Smooth muscle cell (in vitro differentiated cells): Measurements from ENCODE around the gene ECD. TPM values are rescaled to one million over a fixed set of nuclear protein-coding genes. Genes with fewer than 3 reads are reported as not detected.
A peak's percentile ranks its signal among the peaks of the same experiment; 100 is the strongest.

Experiments used
- polyA plus RNA-seq: library from polyadenylated mRNA; unstranded; fragments of >200 nt; fragmentation: Nextera tagmentation; extraction: Ambion mirVana; gene quantifications from 2 replicates; pipeline ENCODE4 v1.2.1, GENCODE V29; 2016
- small RNA-seq: library from RNA; depleted of rRNA; stranded (forward); fragments of <200 nt; gene quantifications from one replicate; pipeline ENCODE3, GENCODE V24; 2014
- total RNA-seq: library from RNA; depleted of rRNA; stranded (reverse); fragments of >200 nt; gene quantifications from 2 replicates; pipeline ENCODE4 v1.2.3, GENCODE V29; 2014

The ECD gene
- total and polyA plus RNA-seq, 2 experiments from 2014 or later, result 28.1 to 34.0 TPM

Small RNAs within 50 kb of the gene (small RNA-seq; reads per million reads assigned to genes)
- gene RF00019, result not detected
- gene SNORA11F, result 5.3 reads per million, percentile 64 among the genes with 10 or more reads in this experiment

Other genes starting within 250 kb of the ECD start
- gene PLA2G12B, start 213.2 kb downstream of the ECD start, total RNA-seq, result not detected in 2 replicates
- gene PLA2G12B, start 213.2 kb downstream of the ECD start, polyA plus RNA-seq, result not detected in 2 replicates
- gene P4HA1, start 71.1 kb downstream of the ECD start, total RNA-seq, result 489 and 568 TPM in 2 replicates
- 366 and 467 TPM in 2 replicates for gene P4HA1, start 71.1 kb downstream of the ECD start, polyA plus RNA-seq
- 0.36 and 1.4 TPM in 2 replicates for gene NUDT13, start 57.6 kb downstream of the ECD start, total RNA-seq
- 1.7 and 1.9 TPM in 2 replicates for gene NUDT13, start 57.6 kb downstream of the ECD start, polyA plus RNA-seq
- 29.0 and 33.6 TPM in 2 replicates for gene FAM149B1, start 111 bp upstream of the ECD start, total RNA-seq
- gene FAM149B1, start 111 bp upstream of the ECD start, polyA plus RNA-seq, result 10.5 and 11.9 TPM in 2 replicates
- gene DNAJC9, start 79.2 kb upstream of the ECD start, total RNA-seq, result 22.1 and 32.1 TPM in 2 replicates
- 19.7 and 22.1 TPM in 2 replicates for gene DNAJC9, start 79.2 kb upstream of the ECD start, polyA plus RNA-seq
- gene MRPS16, start 84.6 kb upstream of the ECD start, total RNA-seq, result 37.4 and 42.1 TPM in 2 replicates
- gene MRPS16, start 84.6 kb upstream of the ECD start, polyA plus RNA-seq, result 82.6 and 93.5 TPM in 2 replicates
- 0.22 and 0.31 TPM in 2 replicates for gene CFAP70, start 190.9 kb upstream of the ECD start, total RNA-seq
- 0.08 and 0.41 TPM in 2 replicates for gene CFAP70, start 190.9 kb upstream of the ECD start, polyA plus RNA-seq
- 54.4 and 57.6 TPM in 2 replicates for gene ANXA7, start 246.1 kb upstream of the ECD start, total RNA-seq
- gene ANXA7, start 246.1 kb upstream of the ECD start, polyA plus RNA-seq, result 52.6 and 59.1 TPM in 2 replicates